Measurements from ENCODE around the gene ATP6V0A1.
"Not testable (repeated sequence)": the region's sequence is repeated elsewhere in the genome, so short reads cannot be mapped to it uniquely, and the experiment has no call there.

Gene ATP6V0A1

DNA sequence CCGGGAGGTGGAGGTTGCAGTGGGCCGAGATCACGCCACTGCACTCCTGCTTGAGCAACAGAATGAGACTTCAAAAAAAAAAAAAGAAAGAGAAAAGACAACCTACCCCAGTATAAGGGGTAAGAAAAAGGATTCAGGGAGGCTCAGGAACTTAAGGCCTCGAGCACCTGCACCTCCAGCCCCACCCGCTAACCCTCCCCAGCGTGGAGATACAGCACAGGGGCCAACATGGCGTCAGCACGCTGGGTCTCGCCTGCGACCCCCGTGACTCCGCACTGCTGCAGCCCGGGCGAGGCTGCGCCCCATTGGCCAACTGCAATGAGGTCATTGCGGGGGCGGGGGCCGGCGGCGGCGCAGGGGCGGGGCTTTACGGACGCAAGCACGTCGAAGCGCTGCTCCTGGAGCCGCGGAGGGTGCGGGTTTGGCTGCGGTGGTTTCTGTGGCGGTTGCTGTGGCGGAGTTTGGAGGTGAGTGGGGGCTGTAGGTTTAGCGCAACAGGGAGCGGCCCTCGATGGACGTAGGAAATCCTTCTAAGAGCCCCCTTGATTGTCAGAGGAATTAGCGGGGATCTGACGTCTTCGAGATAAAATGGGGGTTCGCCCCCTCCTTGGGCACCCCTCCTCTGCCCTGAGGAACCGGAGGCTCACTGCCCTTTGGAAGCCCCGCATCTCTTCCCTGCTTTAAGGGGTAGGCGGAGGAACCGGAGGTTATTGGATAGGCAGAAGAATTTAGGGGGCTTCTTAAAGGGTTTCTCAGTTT, at the start of gene ATP6V0A1:
Gene ATP6V0A1 (plus strand): TSS at position 382 of the 759 bp plus-strand sequence. CDS start 2,017 bp downstream, outside the sequence.
- peak; percentile 90 for DNase-seq (ENCODE audit: low spot score)

DNA sequence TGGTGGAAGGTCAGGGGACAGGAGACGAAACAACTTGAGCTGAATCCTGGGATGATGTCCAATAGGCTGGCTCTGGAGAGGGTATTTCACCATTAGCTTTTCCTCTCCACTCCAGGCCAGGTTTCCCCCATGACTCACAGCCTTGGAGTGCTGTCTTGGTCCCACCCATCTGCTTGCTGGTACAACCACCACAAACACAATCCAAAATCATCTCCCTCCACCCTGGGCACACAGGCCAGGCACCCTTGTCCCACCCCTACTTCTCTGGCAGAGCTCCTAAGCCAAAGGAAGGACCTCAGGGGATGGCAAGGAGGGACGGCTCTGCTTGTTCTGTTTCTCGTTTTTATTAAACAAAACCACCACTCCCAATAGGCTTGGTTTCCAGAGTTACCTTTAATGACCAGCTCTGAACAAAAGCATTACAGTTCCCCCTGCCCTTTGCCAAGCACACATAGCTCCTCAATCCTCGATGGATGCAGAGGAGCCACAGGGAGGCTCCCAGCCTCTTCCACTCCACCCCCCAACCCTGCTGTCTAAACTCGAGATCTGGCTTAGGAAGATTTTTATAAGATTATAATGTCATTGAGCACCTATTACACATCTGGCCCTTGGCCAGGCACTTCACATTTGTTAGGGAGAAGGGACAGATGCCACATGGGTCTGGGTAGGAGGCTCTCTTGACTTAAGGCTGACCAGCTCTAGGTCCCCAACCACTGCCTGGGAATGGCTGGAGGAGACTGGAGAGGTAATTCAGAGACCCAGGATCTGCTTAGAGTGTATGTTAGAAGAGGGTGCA, 49.0 kb upstream of the ATP6V0A1 start:
- no peak for DNase-seq (ENCODE audit: low spot score)

DNA sequence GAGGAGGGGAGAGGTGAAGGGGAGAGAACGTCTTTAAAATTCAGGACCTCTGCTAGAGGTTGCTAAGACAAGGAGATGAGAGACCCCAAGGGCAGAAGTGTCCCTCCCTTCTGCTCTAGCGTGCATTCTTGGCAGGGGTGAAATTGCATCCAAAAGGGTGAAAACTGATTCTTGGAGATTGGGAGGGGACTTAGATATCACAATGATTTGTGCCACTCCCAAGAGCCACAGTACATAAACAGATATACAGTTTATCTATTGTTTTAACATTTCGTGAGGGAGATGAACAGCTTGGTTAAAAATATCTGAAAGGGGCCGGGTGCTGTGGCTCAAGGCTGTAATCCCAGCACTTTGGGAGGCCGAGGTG, 48.4 kb upstream of the ATP6V0A1 start:
- no peak for DNase-seq (ENCODE audit: low spot score)

DNA sequence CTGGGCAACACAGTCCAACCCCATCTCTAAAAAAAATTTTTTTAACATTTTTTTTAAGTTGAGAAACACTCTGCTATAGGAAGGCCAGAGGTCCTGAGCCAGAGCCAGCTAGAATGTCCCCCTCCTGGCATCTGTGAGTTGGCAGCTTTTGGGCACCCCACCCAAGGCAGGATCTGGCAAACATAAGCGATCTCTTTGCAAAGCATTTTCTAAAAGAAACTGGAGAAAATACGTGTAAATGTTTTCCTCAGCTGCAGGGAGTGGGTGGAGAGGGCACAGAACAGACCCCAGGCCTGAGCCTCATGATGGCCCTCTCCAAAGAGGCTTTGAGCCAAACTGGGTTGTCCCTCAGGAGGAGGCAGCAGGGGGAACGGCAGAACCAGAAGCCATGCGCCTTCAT, 47.3 kb upstream of the ATP6V0A1 start:
- DNase-seq (ENCODE audit: low spot score): peak; percentile 58

DNA sequence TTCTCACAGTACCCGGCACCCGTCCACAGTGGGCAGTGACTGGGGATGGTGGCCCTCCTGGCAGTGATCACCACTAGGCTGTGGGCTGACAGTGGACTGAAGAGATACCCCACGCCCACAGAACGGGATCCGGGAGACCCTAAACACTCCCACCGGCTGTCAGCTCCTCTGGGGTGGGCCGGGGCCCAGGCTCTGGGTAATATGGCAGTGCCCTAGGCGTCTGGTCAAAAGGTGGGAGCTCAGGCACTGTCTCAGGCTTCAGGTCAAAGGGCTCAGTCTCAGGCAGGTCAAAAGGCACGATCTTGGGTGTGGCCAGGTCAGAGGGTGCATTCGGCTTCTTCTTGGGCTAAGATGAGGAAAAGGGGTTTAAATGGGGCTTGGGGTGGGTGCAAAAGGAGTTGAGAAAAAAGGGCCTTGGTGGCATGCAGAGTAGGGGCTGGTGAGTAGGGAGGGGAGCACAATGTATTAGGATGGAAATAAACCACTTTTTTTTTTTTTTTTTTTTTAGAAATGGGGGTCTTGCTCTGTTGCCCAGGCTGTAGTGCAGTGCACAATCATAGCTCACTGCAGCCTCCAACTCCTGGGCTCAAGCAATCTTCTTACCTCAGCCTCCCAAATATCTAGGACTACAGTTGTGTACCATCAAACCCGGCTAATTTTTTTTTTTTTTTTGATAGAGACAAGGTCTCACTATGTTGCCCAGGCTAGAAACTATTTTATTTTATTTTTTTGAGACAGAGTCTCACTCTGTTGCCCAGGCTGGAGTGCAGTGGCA, 46.6 kb upstream of the ATP6V0A1 start:
- DNase-seq (ENCODE audit: low spot score): no peak

DNA sequence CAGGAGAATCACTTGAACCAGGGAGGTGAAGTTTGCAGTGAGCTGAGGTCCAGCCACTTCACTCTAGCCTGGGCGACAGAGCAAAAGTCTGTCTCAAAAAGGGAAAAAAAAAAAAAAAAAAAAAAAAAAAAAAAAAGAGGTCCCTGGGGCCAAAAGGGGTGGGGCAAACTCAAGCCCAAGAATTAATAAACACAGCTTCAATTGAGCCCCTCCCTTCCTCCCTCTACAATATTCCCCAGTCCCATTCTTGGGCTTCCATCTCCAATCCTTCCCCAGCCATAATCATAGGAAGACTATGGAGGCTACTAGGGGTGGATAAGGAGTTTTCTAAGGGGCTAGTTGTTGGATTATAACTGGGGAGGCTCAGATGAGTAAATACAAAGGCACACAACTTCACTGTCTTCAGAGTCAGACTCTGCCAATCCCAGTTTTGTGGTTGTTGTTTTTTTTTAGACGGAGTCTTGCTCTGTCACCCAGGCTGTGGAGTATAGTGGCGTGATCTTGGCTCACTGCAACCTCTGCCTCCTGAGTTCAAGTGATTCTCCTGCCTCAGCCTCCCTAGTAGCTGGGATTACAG, 45.1 kb upstream of the ATP6V0A1 start:
- no peak for DNase-seq (ENCODE audit: low spot score)

DNA sequence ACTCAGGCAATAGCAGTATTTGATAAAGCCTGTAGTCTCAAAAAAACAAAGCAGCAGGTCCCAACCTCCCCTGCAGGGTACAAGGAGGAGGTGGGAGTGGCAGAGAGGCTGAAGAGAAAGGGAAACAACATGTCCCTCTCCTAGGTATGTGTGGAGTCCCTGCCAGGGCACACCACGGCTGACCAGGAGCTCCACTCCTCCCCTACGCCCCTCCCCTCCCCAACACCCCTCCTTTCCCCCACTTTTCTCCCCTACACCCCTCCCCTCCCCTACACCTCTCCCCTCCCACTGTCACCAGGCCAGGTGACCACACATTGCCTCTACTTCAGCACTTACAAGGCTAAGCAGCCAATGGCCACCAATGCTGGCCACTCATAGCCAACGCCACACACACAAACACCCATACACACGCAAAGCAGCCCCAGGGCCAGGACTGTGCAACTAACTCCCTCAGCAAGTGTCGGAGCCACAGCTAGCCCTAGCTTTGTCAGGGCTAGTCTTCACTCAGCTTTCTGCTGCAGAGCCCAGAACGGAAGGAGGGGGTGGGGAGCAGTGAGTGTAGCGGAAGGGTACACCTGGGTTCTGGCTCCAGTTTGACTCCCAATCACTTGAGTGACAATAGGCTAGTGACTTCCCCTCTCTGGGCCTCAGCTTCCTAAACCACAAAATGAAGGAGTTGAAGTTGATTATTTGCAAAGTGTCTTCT, 43.8 kb upstream of the ATP6V0A1 start:
- no peak for DNase-seq (ENCODE audit: low spot score)

DNA sequence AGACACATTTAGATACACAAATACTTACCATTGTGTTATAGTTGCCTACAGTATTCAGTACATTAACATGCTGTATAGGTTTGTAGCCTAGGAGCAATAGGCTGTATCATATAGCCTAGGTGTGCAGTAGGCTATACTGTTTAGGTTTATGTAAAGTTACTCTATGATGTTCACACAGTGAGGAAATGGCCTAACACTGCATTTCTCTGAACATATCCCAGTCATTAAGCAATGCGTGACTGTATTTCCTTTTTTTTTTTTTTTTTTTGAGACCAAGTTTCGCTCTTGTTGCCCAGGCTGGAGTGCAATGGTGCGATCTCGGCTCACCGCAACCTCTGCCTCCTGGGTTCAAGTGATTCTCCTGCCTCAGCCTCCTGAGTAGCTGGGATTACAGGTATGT, 40.7 kb upstream of the ATP6V0A1 start:
- DNase-seq (ENCODE audit: low spot score): not testable (repeated sequence)

DNA sequence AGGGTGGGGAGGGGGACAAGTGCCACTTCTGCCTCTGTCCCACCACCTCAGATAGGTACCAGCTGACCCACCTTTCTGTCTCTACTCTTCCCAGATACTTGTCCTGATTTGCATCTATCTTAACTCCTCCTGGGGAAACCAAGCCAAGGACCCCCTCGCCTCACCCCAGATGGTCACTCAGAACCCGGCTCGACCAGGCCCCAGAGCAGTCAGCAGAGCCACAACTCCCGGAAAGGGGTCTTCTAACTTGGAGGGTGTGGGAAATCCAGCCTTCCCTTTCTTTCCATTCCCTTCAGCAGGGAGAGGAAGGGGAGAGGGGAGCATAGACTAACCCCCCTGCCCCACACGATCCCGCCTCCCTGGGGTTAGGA, 37.6 kb upstream of the ATP6V0A1 start:
- DNase-seq (ENCODE audit: low spot score): no peak

DNA sequence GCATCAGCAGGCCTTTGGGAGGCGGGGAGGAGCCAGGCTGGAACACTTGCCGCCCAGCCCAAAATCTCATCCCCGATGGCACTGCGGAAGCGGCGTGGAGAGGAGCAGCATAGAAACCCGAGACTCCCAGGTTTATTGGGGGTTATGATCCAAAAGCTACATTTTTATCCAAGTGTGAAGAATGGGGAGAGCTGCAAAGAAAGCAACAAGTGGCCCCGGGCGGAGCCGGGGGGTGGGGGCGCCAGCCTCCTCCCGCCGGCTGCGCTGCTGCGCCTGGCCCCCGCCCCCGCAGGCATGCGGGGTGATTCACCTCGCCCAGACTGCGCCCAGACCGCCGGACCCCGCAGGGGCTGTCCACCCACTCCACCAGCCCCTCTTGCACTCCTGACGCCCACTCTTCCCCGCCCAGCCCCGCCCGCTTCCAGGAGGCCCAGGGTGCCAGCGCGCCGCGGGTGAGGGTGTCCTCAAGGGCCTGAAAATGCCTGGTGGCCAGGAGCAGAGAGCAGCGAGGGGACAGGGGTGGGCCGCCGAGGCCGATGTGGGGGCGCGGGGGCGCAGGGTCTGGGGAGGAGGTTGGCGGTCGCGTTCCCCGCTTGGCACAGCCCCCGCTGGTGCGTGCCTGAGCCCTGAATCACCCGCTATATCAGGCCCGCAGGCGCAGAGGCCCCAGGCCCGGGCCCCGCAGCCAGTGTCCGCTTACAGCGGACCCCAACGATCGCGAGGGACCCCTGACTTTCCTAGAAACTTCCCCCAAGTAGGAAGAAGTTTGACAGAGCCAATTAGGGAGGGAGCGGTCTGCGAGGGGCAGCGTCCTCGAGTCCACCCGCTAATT, 37.0 kb upstream of the ATP6V0A1 start:
- DNase-seq (ENCODE audit: low spot score): no peak

DNA sequence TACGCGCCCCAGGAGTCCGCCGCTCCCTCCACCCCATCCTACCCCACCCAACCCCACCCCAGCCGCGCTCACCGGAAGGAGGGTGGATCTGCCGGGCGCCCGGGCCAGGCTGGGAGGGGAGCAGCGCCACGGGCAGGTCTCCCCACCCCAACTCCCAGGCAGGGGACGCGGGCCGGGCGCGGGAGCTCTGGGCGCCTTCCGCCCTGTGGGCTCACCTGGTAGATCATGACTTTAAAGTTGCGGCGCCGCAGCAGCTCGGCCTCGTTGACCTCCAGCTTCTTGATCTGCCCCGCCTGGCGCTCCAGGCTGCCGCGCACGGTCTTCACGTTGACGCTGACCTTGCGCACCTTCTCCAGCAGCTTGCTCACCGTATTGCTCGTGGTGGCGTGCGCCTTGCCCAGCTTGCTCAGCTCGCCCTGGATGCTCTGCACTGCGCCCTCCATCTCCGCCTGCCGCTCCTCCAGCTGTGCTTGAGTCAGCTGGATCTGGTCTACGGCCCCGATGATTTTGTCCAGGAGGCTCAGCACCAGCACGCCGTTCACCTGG, 36.2 kb upstream of the ATP6V0A1 start:
- no peak for DNase-seq (ENCODE audit: low spot score)

DNA sequence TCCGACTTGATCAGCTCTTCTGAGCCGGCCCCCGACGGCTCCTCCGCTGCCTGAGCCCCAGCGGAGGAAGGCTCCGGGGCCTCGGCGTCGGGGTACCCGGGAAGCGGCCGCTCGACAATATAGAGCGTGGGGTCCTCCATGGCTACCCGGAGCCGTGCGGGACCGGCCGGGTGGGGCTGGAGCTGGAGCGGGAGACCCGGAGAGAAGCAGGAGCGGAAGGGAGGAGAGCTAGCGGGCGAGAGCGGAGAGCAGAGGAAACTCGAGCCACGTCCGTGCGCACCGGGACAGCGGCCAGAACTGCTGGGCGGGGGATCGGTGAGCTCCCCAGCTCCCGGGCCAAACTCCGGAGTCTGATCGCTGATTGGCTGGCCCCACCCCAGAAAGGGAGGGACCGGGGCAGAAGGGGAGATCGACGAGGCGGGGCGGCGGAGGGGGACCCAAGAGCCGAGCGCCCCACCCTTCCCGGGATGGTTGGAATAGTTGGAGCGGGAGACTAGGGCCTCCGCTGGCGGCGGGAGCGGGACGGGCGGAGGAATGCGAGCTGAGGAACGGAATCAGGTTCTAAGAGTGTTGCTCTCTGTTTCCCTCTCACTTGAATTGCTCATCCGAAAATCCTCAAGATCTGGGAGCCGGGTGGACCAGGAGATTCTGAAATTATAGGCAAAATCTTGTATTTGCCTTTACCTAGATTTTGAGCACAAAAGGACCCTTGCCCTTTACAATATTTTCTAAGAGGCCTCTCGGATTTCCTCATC, 35.5 kb upstream of the ATP6V0A1 start, which contains the start of gene CAVIN1:
Gene CAVIN1 (minus strand): TSS at position 299 of the 755 bp plus-strand sequence. CDS start 159 bp downstream, at position 140.
- DNase-seq (ENCODE audit: low spot score): peak; percentile 55

DNA sequence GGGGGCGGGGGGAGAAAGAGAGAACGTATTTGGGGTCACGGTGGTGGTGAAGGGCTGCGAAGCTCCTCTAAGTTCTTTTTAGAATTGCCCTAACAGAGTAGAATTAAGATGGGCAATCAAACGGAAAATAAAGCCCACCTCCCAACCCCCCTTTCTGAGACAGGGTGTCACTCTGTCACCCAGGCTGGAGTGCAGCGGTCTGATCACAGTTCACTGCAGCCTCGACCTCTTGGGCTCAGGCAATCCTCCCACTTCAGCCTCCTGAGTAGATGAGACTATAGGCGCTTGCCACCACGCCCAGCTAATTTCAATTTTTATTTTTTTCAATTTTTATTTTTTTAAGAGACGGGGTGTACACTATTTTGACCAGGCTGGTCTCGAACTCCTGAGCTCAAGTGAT, 34.9 kb upstream of the ATP6V0A1 start:
- DNase-seq (ENCODE audit: low spot score): no peak

DNA sequence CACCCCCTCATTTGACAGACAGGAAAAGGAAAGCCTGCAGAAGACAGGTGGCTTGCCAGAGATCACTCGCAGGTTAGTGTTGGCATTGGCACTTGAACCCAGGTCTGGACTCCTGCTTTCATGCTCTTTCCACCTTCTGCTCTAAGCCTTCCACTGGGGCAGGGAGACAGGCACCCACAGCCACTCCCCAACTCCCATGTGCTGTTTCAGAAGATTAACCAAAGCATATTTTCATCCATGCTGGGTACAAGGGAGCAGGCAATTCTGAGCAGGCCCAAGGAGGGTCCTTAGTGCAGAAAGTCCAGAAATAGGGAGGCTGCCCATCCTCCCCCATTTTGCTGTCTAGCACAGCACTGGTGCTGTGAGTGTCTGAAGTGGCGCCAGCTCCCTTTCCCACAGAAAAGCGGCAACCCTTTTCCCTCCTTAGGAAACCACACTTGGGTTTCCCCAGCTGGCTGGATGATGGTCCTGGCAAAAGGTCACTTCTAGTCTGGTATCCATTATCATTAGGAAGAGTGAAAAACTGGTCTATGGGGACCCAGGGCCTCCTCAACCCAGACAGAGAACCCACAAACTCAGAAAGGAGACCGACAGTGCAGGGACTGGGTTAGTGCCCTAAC, 33.6 kb upstream of the ATP6V0A1 start:
- no peak for DNase-seq (ENCODE audit: low spot score)

DNA sequence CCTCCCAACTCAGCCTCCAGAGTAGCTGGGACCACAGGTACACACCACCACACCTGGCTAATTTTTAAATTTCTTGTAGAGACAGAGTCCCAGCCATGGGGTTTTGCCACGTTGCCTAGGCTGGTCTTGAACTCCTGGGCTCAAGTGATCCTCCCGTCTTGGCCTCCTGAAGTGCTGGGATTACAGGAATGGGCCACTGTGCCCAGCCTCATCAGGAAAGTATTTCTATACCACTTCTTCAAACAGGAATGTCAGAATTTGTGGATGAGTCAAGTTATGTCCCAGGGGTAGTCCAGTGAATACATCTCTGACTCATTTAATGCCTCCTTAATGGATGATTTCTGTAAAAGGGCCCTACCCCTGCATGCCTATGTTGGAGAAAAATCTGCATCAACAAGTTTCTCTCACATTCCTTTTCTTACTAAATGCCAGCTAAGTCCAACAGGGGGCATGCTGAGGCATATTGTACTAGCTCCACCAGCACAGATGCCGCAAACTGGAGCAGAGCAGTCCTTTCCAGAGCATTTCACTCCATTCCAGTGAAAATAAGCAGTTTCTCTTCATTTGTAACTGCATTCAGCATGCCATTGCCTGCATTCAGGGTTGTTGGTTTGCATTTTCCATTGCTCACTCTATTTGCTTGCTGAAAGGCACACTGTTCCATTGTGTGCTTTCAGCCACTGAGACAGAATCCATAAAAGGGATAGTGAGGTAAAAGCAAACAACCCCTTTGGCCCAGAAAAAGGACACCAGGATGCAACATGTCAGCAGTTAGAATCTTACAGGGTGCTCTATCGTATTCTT, 30.3 kb upstream of the ATP6V0A1 start:
- peak; percentile 49 for DNase-seq (ENCODE audit: low spot score)

DNA sequence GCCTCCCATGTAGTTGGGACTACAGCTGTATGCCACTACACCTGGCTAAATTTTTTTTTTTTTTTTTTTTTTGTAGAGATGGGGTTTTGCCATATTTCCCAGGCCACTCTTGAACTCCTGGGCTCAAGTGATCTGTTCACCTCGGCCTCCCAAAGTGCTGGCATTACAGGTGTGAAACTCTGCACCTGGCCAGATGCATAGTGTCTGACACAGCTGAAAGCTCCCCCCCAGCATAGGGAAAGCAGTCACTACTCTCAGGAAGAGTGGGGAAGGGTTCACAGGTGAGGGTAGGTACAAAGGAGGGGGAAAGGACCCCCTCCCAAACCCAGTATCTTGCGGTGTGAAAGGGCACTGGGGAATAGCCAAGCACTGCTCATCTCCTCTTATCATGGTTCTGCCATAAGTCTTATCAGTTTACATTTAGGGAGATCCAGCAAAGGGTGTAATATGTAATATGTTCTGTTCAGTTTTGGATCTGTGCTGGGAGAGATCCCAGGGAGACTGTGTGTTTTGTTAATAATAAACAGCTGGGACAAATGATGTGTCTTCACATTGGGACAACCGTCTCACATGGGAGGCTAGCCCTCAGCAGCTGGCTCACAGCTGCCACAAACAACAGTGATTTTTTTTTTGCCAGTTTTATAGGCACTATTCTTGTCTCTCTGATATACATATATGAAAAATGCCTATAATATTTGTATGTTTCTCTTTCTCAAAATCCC, 28.8 kb upstream of the ATP6V0A1 start:
- no peak for DNase-seq (ENCODE audit: low spot score)

DNA sequence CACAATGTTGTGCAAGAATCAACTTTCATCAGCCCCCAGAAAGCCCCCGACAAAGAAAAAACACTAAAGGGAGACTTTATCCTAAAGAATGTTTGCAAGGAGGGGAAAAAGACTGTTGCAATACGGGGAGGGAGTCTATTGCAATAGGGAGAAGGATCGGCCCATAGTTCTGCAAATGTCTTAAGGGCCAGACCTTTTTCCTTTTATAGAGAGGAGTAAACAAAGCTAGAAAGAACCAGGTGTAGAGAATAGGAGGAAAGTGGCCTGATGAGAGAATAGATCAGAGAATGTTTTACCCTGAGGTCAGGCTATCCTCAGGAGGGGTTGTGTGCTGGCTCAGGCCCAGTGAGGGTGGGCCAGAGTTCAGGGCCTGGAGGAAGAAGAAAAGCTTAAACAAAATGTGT, 26.9 kb upstream of the ATP6V0A1 start:
- DNase-seq (ENCODE audit: low spot score): no peak

DNA sequence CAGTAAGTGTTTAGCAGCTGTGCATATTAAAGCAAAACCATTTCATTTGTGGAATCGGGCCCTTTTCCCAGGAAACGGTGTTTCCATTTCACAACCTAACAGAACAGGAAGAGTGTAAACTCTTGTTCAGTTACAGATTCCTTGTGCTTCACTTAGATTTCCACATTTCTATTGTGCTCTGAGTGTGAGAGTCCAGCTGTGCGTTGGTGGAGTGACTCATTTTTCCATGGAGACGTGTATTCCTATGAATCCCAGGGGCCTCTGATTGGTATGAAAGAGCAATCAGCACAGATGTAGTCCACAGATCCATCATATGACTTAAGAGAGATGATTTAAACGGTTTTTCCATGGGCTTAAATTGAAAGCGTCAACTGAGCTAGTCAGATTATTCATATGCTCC, 22.3 kb upstream of the ATP6V0A1 start:
- no peak for DNase-seq (ENCODE audit: low spot score)

Measured in hematopoietic multipotent progenitor cell treated with erythropoietin and hydrocortisone succinate and interleukin-3 and kit ligand, for 15 days (in vitro differentiated cells).